ENCODE data around the gene TMEM94.
"Not testable (repeated sequence)": the region's sequence is repeated elsewhere in the genome, so short reads cannot be mapped to it uniquely, and the experiment has no call there.

Gene TMEM94

GRCh38 chr17:75477490-75477862, 21.0 kb downstream of the TMEM94 start:
- not testable (repeated sequence) for DNase-seq

- DNase-seq, result no peak
Measured at GRCh38 chr17:75478508-75478907, 22.1 kb downstream of the TMEM94 start.

- DNase-seq, result no peak
Measured at GRCh38 chr17:75480281-75480680, 23.8 kb downstream of the TMEM94 start.

GRCh38 chr17:75481194-75482068, 25.0 kb downstream of the TMEM94 start:
- DNase-seq, result no peak

- DNase-seq, result no peak
Measured at GRCh38 chr17:75482098-75482942, 25.9 kb downstream of the TMEM94 start.

GRCh38 chr17:75485688-75486087, 29.3 kb downstream of the TMEM94 start:
- DNase-seq, result no peak

- DNase-seq, result no peak
Measured at GRCh38 chr17:75486151-75486550, 29.7 kb downstream of the TMEM94 start.

GRCh38 chr17:75486951-75487350, 30.5 kb downstream of the TMEM94 start:
- no peak for DNase-seq

GRCh38 chr17:75487351-75488070, 31.1 kb downstream of the TMEM94 start:
- DNase-seq, result no peak

- no peak for DNase-seq
Measured at GRCh38 chr17:75488693-75489510, 32.5 kb downstream of the TMEM94 start.

GRCh38 chr17:75489511-75489955, 33.1 kb downstream of the TMEM94 start:
- no peak for DNase-seq

- peak in 1 of 2 experiments; percentile 16 for DNase-seq
Measured at GRCh38 chr17:75490173-75490743, 33.8 kb downstream of the TMEM94 start.

- DNase-seq, result no peak
Measured at GRCh38 chr17:75490953-75491649, 34.7 kb downstream of the TMEM94 start.

- no peak for DNase-seq
Measured at GRCh38 chr17:75491680-75492079, 35.2 kb downstream of the TMEM94 start.

- DNase-seq, result no peak
Measured at GRCh38 chr17:75492555-75493168, 36.2 kb downstream of the TMEM94 start.

- DNase-seq, result no peak
Measured at GRCh38 chr17:75493476-75494129, 37.2 kb downstream of the TMEM94 start.

- DNase-seq, result no peak
Measured at GRCh38 chr17:75494326-75494877, 38.0 kb downstream of the TMEM94 start.

- no peak for DNase-seq
Measured at GRCh38 chr17:75496005-75496404, 39.6 kb downstream of the TMEM94 start.

- DNase-seq, result no peak
Measured at GRCh38 chr17:75498039-75498725, 41.7 kb downstream of the TMEM94 start.

Data from cerebellar nuclear complex (tissue), 1 donor.